ENCODE data around the gene CREB5.

CREB5 gene

GRCh38 chr7:28729727-28730126, 317.4 kb downstream of the CREB5 start:
- no peak; the same call in 1 of the 3 replicates for ATAC-seq
- no peak for TF ChIP-seq ZNF565 (CRISPR knock-in tag; conservative IDR thresholded peaks at IDR 0.05; ENCODE audit: low read depth)
- TF ChIP-seq, protein P1, sequence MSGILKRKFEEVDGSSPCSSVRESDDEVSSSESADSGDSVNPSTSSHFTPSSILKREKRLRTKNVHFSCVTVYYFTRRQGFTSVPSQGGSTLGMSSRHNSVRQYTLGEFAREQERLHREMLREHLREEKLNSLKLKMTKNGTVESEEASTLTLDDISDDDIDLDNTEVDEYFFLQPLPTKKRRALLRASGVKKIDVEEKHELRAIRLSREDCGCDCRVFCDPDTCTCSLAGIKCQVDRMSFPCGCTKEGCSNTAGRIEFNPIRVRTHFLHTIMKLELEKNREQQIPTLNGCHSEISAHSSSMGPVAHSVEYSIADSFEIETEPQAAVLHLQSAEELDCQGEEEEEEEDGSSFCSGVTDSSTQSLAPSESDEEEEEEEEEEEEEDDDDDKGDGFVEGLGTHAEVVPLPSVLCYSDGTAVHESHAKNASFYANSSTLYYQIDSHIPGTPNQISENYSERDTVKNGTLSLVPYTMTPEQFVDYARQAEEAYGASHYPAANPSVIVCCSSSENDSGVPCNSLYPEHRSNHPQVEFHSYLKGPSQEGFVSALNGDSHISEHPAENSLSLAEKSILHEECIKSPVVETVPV (CRISPR knock-in tag; IDR thresholded peaks at IDR 0.05), result no peak
- no peak for TF ChIP-seq ZFP30 (CRISPR knock-in tag; IDR thresholded peaks at IDR 0.05)
- no peak for TF ChIP-seq ZNF8 (CRISPR knock-in tag; IDR thresholded peaks at IDR 0.05)
- TF ChIP-seq OSR1 (CRISPR knock-in tag; IDR thresholded peaks at IDR 0.05), result no peak
- TF ChIP-seq RARB (CRISPR knock-in tag; IDR thresholded peaks at IDR 0.05), result no peak

DNA sequence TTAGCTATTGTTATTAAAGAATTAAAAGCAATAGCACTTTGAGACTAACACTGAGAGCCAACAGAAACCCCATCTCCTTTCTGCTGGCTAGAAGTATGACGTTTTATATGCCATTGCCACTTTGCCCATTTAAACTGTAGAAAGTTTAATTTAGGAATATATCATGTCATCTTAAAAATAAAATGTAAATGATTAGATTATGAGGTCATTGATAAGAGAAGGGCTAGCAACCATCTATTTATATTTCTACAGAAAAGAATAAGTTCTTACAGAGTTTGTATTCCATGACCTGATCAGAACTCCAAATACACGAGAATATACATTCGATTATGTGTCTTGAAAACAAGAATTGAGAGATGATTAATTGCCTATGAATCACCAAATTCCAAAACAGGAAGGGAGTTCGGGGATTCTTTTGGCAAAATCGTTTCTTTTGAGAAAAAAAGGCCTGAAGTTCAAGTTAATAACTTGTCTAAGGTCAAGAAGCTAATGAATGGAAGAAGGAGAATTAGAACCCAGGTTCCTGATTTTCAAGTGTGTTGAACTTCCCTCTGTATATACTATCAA, 318.9 kb downstream of the CREB5 start:
- TF ChIP-seq TCF4 (CRISPR knock-in tag; IDR thresholded peaks at IDR 0.05; ENCODE audit: borderline replicate concordance) (no peak), ESRRG (CRISPR knock-in tag; IDR thresholded peaks at IDR 0.05) (no peak), ZFP3 (CRISPR knock-in tag; IDR thresholded peaks at IDR 0.05) (no peak), ZNF70 (CRISPR knock-in tag; IDR thresholded peaks at IDR 0.05) (no peak), BACH2 (CRISPR knock-in tag; IDR thresholded peaks at IDR 0.05; ENCODE audit: borderline replicate concordance) (no peak), ZC3H10 (CRISPR knock-in tag; IDR thresholded peaks at IDR 0.05) (no peak), ZNF565 (CRISPR knock-in tag; conservative IDR thresholded peaks at IDR 0.05; ENCODE audit: low read depth) (no peak), CREB5 (CRISPR knock-in tag; IDR thresholded peaks at IDR 0.05; ENCODE audit: low read depth) (no peak), GLIS3 (CRISPR knock-in tag; IDR thresholded peaks at IDR 0.05) (no peak)
- TF ChIP-seq, protein P2, sequence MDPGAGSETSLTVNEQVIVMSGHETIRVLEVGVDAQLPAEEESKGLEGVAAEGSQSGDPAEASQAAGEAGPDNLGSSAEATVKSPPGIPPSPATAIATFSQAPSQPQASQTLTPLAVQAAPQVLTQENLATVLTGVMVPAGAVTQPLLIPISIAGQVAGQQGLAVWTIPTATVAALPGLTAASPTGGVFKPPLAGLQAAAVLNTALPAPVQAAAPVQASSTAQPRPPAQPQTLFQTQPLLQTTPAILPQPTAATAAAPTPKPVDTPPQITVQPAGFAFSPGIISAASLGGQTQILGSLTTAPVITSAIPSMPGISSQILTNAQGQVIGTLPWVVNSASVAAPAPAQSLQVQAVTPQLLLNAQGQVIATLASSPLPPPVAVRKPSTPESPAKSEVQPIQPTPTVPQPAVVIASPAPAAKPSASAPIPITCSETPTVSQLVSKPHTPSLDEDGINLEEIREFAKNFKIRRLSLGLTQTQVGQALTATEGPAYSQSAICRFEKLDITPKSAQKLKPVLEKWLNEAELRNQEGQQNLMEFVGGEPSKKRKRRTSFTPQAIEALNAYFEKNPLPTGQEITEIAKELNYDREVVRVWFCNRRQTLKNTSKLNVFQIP (CRISPR knock-in tag; IDR thresholded peaks at IDR 0.05; ENCODE audit: borderline replicate concordance, low read depth), result no peak
- TF ChIP-seq, protein P1 (CRISPR knock-in tag; IDR thresholded peaks at IDR 0.05), result no peak
- ATAC-seq, result no peak

- no peak for TF ChIP-seq GLIS3 (CRISPR knock-in tag; IDR thresholded peaks at IDR 0.05)
- TF ChIP-seq BACH2 (CRISPR knock-in tag; IDR thresholded peaks at IDR 0.05; ENCODE audit: borderline replicate concordance), result no peak
- TF ChIP-seq, protein P2 (CRISPR knock-in tag; IDR thresholded peaks at IDR 0.05; ENCODE audit: borderline replicate concordance, low read depth), result no peak
- TF ChIP-seq CREB5 (CRISPR knock-in tag; IDR thresholded peaks at IDR 0.05; ENCODE audit: low read depth), result no peak
- TF ChIP-seq OSR1 (CRISPR knock-in tag; IDR thresholded peaks at IDR 0.05), result no peak
- TF ChIP-seq TCF4 (CRISPR knock-in tag; IDR thresholded peaks at IDR 0.05; ENCODE audit: borderline replicate concordance), result no peak
- TF ChIP-seq ZC3H10 (CRISPR knock-in tag; IDR thresholded peaks at IDR 0.05), result no peak
- TF ChIP-seq ZNF8 (CRISPR knock-in tag; IDR thresholded peaks at IDR 0.05), result no peak
- no peak for TF ChIP-seq ZNF565 (CRISPR knock-in tag; conservative IDR thresholded peaks at IDR 0.05; ENCODE audit: low read depth)
- TF ChIP-seq RARB (CRISPR knock-in tag; IDR thresholded peaks at IDR 0.05), result no peak
- ATAC-seq, result peak; percentile 67
Measured at GRCh38 chr7:28732071-28732869, 320.0 kb downstream of the CREB5 start.

DNA sequence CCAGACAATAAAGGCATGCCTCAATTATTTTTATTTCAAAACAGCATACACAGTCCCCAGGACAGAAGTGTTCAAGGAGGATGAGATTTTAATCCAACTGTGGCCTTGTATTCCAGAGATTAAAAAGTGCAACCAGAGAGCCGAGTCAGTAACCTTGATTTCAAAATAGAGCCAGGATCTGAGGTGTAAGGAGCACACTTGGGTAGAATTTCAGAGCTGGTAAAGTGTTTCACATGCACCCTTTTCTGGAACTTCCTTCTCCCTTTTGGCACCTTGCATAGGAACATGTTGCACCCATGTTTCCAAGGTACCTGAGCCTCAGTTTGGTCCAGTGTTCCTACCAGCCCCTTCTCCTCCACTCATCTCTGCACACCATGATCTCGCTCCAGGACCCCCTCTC, 320.7 kb downstream of the CREB5 start:
- no peak for ATAC-seq
- TF ChIP-seq, protein P3, sequence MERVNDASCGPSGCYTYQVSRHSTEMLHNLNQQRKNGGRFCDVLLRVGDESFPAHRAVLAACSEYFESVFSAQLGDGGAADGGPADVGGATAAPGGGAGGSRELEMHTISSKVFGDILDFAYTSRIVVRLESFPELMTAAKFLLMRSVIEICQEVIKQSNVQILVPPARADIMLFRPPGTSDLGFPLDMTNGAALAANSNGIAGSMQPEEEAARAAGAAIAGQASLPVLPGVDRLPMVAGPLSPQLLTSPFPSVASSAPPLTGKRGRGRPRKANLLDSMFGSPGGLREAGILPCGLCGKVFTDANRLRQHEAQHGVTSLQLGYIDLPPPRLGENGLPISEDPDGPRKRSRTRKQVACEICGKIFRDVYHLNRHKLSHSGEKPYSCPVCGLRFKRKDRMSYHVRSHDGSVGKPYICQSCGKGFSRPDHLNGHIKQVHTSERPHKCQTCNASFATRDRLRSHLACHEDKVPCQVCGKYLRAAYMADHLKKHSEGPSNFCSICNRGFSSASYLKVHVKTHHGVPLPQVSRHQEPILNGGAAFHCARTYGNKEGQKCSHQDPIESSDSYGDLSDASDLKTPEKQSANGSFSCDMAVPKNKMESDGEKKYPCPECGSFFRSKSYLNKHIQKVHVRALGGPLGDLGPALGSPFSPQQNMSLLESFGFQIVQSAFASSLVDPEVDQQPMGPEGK (CRISPR knock-in tag; IDR thresholded peaks at IDR 0.05; ENCODE audit: borderline replicate concordance), result no peak
- TF ChIP-seq SNAI2 (CRISPR knock-in tag; IDR thresholded peaks at IDR 0.05) (no peak), GLIS3 (CRISPR knock-in tag; IDR thresholded peaks at IDR 0.05) (no peak), ZNF70 (CRISPR knock-in tag; IDR thresholded peaks at IDR 0.05) (no peak), ESRRG (CRISPR knock-in tag; IDR thresholded peaks at IDR 0.05) (no peak)
- TF ChIP-seq, protein P4, sequence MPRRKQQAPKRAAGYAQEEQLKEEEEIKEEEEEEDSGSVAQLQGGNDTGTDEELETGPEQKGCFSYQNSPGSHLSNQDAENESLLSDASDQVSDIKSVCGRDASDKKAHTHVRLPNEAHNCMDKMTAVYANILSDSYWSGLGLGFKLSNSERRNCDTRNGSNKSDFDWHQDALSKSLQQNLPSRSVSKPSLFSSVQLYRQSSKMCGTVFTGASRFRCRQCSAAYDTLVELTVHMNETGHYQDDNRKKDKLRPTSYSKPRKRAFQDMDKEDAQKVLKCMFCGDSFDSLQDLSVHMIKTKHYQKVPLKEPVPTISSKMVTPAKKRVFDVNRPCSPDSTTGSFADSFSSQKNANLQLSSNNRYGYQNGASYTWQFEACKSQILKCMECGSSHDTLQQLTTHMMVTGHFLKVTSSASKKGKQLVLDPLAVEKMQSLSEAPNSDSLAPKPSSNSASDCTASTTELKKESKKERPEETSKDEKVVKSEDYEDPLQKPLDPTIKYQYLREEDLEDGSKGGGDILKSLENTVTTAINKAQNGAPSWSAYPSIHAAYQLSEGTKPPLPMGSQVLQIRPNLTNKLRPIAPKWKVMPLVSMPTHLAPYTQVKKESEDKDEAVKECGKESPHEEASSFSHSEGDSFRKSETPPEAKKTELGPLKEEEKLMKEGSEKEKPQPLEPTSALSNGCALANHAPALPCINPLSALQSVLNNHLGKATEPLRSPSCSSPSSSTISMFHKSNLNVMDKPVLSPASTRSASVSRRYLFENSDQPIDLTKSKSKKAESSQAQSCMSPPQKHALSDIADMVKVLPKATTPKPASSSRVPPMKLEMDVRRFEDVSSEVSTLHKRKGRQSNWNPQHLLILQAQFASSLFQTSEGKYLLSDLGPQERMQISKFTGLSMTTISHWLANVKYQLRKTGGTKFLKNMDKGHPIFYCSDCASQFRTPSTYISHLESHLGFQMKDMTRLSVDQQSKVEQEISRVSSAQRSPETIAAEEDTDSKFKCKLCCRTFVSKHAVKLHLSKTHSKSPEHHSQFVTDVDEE (CRISPR knock-in tag; IDR thresholded peaks at IDR 0.05), result no peak

Measured in SK-N-SH treated with all-trans-retinoic acid at 6 μM for 48 hours (cell line).